GM23338 (cell line): ENCODE measurements around the gene FAF2. TPM values are rescaled to one million over a fixed set of nuclear protein-coding genes. Genes with fewer than 3 reads are reported as not detected.

Source experiments
- ATAC-seq: fragments of 200-7000 bp; cut with Tn5 transposase; 3 replicates; pipeline ENCODE4 v1.9.1; 2020
- DNase-seq: peaks from one replicate; pipeline ENCODE4 v3.0.0-alpha.2; 2015; ENCODE audit warnings: low spot score
- H2AFZ ChIP-seq: fragments of 200-600 bp; sonication (generic); 2 replicates; pipeline ENCODE4 v1.8.0; 2016; ENCODE audit warnings: antibody characterized with exemption, mild to moderate bottlenecking, moderate library complexity
- H3F3A ChIP-seq: fragments of 200-600 bp; sonication (generic); replicated peaks from 2 replicates; pipeline ENCODE4 v1.8.0; 2017; ENCODE audit warnings: antibody characterized with exemption, mixed run types, low read depth
- H3K27ac ChIP-seq: fragments of 200-600 bp; sonication (generic); 2 replicates; pipeline ENCODE4 v1.6.1; 2016; ENCODE audit warnings: low read depth
- H3K27me3 ChIP-seq: fragments of 200-600 bp; sonication (generic); 2 replicates; pipeline ENCODE4 v1.8.0; 2016; ENCODE audit warnings: mild to moderate bottlenecking, mixed run types, moderate library complexity; ENCODE audit not compliant: insufficient read depth
- H3K36me3 ChIP-seq: fragments of 200-600 bp; sonication (generic); 2 replicates; pipeline ENCODE4 v1.8.0; 2016; ENCODE audit warnings: mild to moderate bottlenecking; ENCODE audit not compliant: insufficient read depth
- H3K4me1 ChIP-seq: fragments of 200-600 bp; sonication (generic); 2 replicates; pipeline ENCODE4 v1.8.0; 2016; ENCODE audit warnings: mild to moderate bottlenecking, moderate library complexity; ENCODE audit not compliant: insufficient read depth
- H3K4me2 ChIP-seq: fragments of 200-600 bp; sonication (generic); 2 replicates; pipeline ENCODE4 v1.7.1; 2017; ENCODE audit warnings: mixed run types
- H3K4me3 ChIP-seq: fragments of 200-600 bp; sonication (generic); 2 replicates; pipeline ENCODE4 v1.6.1; 2016; ENCODE audit warnings: mixed run types
- H3K79me2 ChIP-seq: fragments of 200-600 bp; sonication (generic); replicated peaks from 2 replicates; pipeline ENCODE4 v1.8.0; 2017; ENCODE audit warnings: mild to moderate bottlenecking; ENCODE audit not compliant: insufficient read depth
- H3K9me2 ChIP-seq: fragments of 200-600 bp; sonication (generic); 2 replicates; pipeline ENCODE4 v1.8.0; 2017; ENCODE audit not compliant: insufficient read depth
- H4K20me1 ChIP-seq: fragments of 200-600 bp; sonication (generic); replicated peaks from 2 replicates; pipeline ENCODE4 v1.8.0; 2017; ENCODE audit warnings: mild to moderate bottlenecking; ENCODE audit not compliant: insufficient read depth
- H3K27ac Mint-ChIP-seq: 2 replicates; pipeline ENCODE4 v1.8.0; 2020; ENCODE audit warnings: inconsistent platforms, mild to moderate bottlenecking, moderate library complexity, mixed read lengths
- H3K27me3 Mint-ChIP-seq: 3 replicates; pipeline ENCODE4 v1.8.0; 2022; ENCODE audit warnings: low read depth, mild to moderate bottlenecking, moderate library complexity, mixed read lengths, inconsistent platforms; ENCODE audit not compliant: insufficient read depth, poor library complexity
- H3K36me3 Mint-ChIP-seq: 3 replicates; pipeline ENCODE4 v1.8.0; 2021; ENCODE audit warnings: low read depth, mild to moderate bottlenecking, inconsistent platforms, moderate library complexity, mixed read lengths
- H3K4me1 Mint-ChIP-seq: 3 replicates; pipeline ENCODE4 v1.8.0; 2020; ENCODE audit warnings: mild to moderate bottlenecking, inconsistent platforms, mixed read lengths
- H3K4me3 Mint-ChIP-seq: 3 replicates; pipeline ENCODE4 v1.8.0; 2021; ENCODE audit warnings: moderate library complexity, mild to moderate bottlenecking, inconsistent platforms, mixed read lengths
- H3K9me3 Mint-ChIP-seq: 3 replicates; pipeline ENCODE4 v1.8.0; 2020; ENCODE audit warnings: moderate library complexity, mild to moderate bottlenecking, inconsistent platforms, mixed read lengths
- CREB1 ChIP-seq: fragments of 250-450 bp; sonication (Bioruptor Pico); IDR thresholded peaks from 2 replicates; pipeline ENCODE4 v1.5.0; 2020; ENCODE audit warnings: low read depth, mild to moderate bottlenecking, moderate library complexity
- ETS1 ChIP-seq: IDR thresholded peaks from 2 replicates; pipeline ENCODE4 v1.6.1; 2016; ENCODE audit warnings: antibody characterized with exemption
- EZH2 ChIP-seq: fragments of 200-600 bp; sonication (generic); IDR thresholded peaks from one replicate; pipeline ENCODE4 v1.8.0; 2017; ENCODE audit warnings: antibody characterized with exemption, mild to moderate bottlenecking, low read depth; ENCODE audit not compliant: unreplicated experiment
- EZH2phosphoT487 ChIP-seq: fragments of 200-600 bp; sonication (generic); IDR thresholded peaks from one replicate; pipeline ENCODE4 v1.8.1; 2018; ENCODE audit warnings: antibody characterized with exemption; ENCODE audit not compliant: unreplicated experiment
- JUNB ChIP-seq: IDR thresholded peaks from one replicate; pipeline ENCODE4 v1.6.1; 2016; ENCODE audit warnings: antibody characterized with exemption; ENCODE audit not compliant: unreplicated experiment
- NANOG ChIP-seq: IDR thresholded peaks from 2 replicates; pipeline ENCODE4 v1.6.1; 2016; ENCODE audit warnings: antibody characterized with exemption, borderline replicate concordance
- POLR2AphosphoS5 ChIP-seq: IDR thresholded peaks from 2 replicates; pipeline ENCODE4 v1.6.1; 2016; ENCODE audit warnings: antibody characterized with exemption, low read depth
- STAT1 ChIP-seq: IDR thresholded peaks from one replicate; pipeline ENCODE4 v1.6.1; 2016; ENCODE audit warnings: antibody characterized with exemption; ENCODE audit not compliant: unreplicated experiment
- ZNF114 ChIP-seq: fragments of 250-450 bp; sonication (Bioruptor Pico); IDR thresholded peaks from 2 replicates; pipeline ENCODE4 v1.5.0; 2020; ENCODE audit warnings: mild to moderate bottlenecking, moderate library complexity
- ZNF331 ChIP-seq: fragments of 250-450 bp; sonication (Bioruptor Pico); IDR thresholded peaks from 2 replicates; pipeline ENCODE4 v1.5.0; 2020; ENCODE audit warnings: low read depth, mild to moderate bottlenecking, moderate library complexity
- ZNF462 ChIP-seq: fragments of 250-450 bp; sonication (Bioruptor Pico); IDR thresholded peaks from 2 replicates; pipeline ENCODE4 v1.5.0; 2020; ENCODE audit warnings: mild to moderate bottlenecking, moderate library complexity
- polyA plus RNA-seq: library from polyadenylated mRNA; unstranded; fragments of >200 nt; fragmentation: Nextera tagmentation; extraction: Ambion mirVana; gene quantifications from 2 replicates; pipeline ENCODE4 v1.2.1, GENCODE V29; 2016
- total RNA-seq: library from RNA; depleted of rRNA; stranded (reverse); fragments of >200 nt; shearing (Covaris generic); gene quantifications from 2 replicates; pipeline ENCODE4 v1.2.3, GENCODE V29; 2014
- TF ChIP-seq, protein P1 (sequence below), 2 experiments: fragments of 200-600 bp in 1 of 2; sonication (generic) in 1 of 2; conservative IDR thresholded peaks; 2 replicates each; pipeline versions ENCODE4 v1.5.1 to v1.6.1; 2016 to 2017; ENCODE audit warnings: antibody characterized with exemption in 2 of 2, low read depth in 2 of 2, mild to moderate bottlenecking in 2 of 2, moderate library complexity in 1 of 2
- TF ChIP-seq, protein P2 (sequence below): IDR thresholded peaks from one replicate; pipeline ENCODE4 v1.6.1; 2018; ENCODE audit warnings: antibody characterized with exemption; ENCODE audit not compliant: unreplicated experiment

FAF2 gene
- total and polyA plus RNA-seq, 2 experiments from 2014 or later = 32.8 to 37.6 TPM

GRCh38 chr5:176474476-176474875, 26.3 kb downstream of the FAF2 start:
- Mint-ChIP-seq H3K27me3 (no peaks in the 10 kb centered on the region), H3K4me1 (peaks cover 5% of the 10 kb centered on the region; the same call in 2 of the 3 replicates), H3K4me3 (no peak overlapping the region), H3K9me3 (no peaks in the 10 kb centered on the region; the same call in 2 of the 3 replicates), H3K27ac (no peak overlapping the region), H3K36me3 (peaks cover 19% of the 10 kb centered on the region; the same call in 2 of the 3 replicates)
- DNase-seq (no peak), ATAC-seq (no peak)
- no peaks in the 10 kb centered on the region for H3K4me1 ChIP-seq
- TF ChIP-seq ZNF114 (CRISPR knock-in tag) = no peak
- no peak for TF ChIP-seq STAT1
- no peak for TF ChIP-seq JUNB
- no peak for TF ChIP-seq CREB1 (CRISPR knock-in tag)
- no peak for TF ChIP-seq ZNF462 (CRISPR knock-in tag)
- TF ChIP-seq NANOG = no peak
- TF ChIP-seq EZH2phosphoT487 = no peak
- TF ChIP-seq, protein P1, sequence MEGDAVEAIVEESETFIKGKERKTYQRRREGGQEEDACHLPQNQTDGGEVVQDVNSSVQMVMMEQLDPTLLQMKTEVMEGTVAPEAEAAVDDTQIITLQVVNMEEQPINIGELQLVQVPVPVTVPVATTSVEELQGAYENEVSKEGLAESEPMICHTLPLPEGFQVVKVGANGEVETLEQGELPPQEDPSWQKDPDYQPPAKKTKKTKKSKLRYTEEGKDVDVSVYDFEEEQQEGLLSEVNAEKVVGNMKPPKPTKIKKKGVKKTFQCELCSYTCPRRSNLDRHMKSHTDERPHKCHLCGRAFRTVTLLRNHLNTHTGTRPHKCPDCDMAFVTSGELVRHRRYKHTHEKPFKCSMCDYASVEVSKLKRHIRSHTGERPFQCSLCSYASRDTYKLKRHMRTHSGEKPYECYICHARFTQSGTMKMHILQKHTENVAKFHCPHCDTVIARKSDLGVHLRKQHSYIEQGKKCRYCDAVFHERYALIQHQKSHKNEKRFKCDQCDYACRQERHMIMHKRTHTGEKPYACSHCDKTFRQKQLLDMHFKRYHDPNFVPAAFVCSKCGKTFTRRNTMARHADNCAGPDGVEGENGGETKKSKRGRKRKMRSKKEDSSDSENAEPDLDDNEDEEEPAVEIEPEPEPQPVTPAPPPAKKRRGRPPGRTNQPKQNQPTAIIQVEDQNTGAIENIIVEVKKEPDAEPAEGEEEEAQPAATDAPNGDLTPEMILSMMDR (conservative IDR thresholded peaks at IDR 0.05; ENCODE audit: low read depth in 2 of 2) = no peak
- TF ChIP-seq POLR2AphosphoS5 = no peak
- no peak for TF ChIP-seq EZH2
- no peak for TF ChIP-seq ETS1
- no peak for TF ChIP-seq ZNF331 (CRISPR knock-in tag)
- TF ChIP-seq, protein P2, sequence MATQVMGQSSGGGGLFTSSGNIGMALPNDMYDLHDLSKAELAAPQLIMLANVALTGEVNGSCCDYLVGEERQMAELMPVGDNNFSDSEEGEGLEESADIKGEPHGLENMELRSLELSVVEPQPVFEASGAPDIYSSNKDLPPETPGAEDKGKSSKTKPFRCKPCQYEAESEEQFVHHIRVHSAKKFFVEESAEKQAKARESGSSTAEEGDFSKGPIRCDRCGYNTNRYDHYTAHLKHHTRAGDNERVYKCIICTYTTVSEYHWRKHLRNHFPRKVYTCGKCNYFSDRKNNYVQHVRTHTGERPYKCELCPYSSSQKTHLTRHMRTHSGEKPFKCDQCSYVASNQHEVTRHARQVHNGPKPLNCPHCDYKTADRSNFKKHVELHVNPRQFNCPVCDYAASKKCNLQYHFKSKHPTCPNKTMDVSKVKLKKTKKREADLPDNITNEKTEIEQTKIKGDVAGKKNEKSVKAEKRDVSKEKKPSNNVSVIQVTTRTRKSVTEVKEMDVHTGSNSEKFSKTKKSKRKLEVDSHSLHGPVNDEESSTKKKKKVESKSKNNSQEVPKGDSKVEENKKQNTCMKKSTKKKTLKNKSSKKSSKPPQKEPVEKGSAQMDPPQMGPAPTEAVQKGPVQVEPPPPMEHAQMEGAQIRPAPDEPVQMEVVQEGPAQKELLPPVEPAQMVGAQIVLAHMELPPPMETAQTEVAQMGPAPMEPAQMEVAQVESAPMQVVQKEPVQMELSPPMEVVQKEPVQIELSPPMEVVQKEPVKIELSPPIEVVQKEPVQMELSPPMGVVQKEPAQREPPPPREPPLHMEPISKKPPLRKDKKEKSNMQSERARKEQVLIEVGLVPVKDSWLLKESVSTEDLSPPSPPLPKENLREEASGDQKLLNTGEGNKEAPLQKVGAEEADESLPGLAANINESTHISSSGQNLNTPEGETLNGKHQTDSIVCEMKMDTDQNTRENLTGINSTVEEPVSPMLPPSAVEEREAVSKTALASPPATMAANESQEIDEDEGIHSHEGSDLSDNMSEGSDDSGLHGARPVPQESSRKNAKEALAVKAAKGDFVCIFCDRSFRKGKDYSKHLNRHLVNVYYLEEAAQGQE = no peak
- peaks cover 13% of the 10 kb centered on the region for H4K20me1 ChIP-seq
- no peaks in the 10 kb centered on the region for H3F3A ChIP-seq
- H3K36me3 ChIP-seq = no peaks in the 10 kb centered on the region
- H3K79me2 ChIP-seq = peaks cover 55% of the 10 kb centered on the region
- no peak overlapping the region for H3K4me3 ChIP-seq
- no peaks in the 10 kb centered on the region for H3K27me3 ChIP-seq
- H3K4me2 ChIP-seq = no peak overlapping the region
- H2AFZ ChIP-seq = no peak overlapping the region
- no peak overlapping the region; the same call in 1 of the 2 replicates for H3K27ac ChIP-seq
- H3K9me2 ChIP-seq = no peaks in the 10 kb centered on the region
